Panc1 (cell line): ENCODE results near the gene GPX1. TPM values are rescaled to one million over a fixed set of nuclear protein-coding genes. Genes with fewer than 3 reads are reported as not detected.
"Not testable (repeated sequence)": the region's sequence is repeated elsewhere in the genome, so short reads cannot be mapped to it uniquely, and the experiment has no call there.

Source experiments
- ATAC-seq: fragments of 200-7000 bp; cut with Tn5 transposase; 2 replicates; pipeline ENCODE4 v1.9.1; 2020; ENCODE audit warnings: mild to moderate bottlenecking, moderate library complexity
- BruUV-seq: library from RNA; stranded (reverse); fragments of 400-500 nt; replicated peaks from 2 replicates; lab custom pipeline; 2021; lab: Mats Ljungman, UMichigan
- CTCF ChIA-PET: fragments of 300-600 bp; sonication (Branson Sonifier 250); formaldehyde crosslinking; loops from one replicate; lab custom pipeline; 2022; ENCODE audit warnings: antibody characterized with exemption; lab: Charles Lee
- POLR2A ChIA-PET: fragments of 300-600 bp; sonication (Branson Sonifier 250); formaldehyde crosslinking; loops from one replicate; lab custom pipeline; 2022; ENCODE audit warnings: antibody characterized with exemption; lab: Charles Lee
- DNase-seq: peaks from one replicate; pipeline ENCODE4 v3.0.0-alpha.2; 2010; ENCODE audit warnings: low read depth, low spot score
- H3K27ac ChIP-seq: 2 replicates; pipeline ENCODE4 v1.5.1; 2011; ENCODE audit warnings: mild to moderate bottlenecking, low read length, inconsistent platforms
- H3K27me3 ChIP-seq: fragments of 200-500 bp; sonication (Bioruptor generic); 2 replicates; pipeline ENCODE4 v1.6.0; 2014; ENCODE audit warnings: low read length, inconsistent platforms; ENCODE audit not compliant: control insufficient read depth, insufficient read depth
- H3K36me3 ChIP-seq: fragments of 200-500 bp; sonication (Bioruptor generic); 2 replicates; pipeline ENCODE4 v1.5.1; 2014; ENCODE audit warnings: inconsistent platforms, mild to moderate bottlenecking, low read length, moderate library complexity; ENCODE audit not compliant: control insufficient read depth, insufficient read depth
- H3K4me1 ChIP-seq: 2 replicates; pipeline ENCODE4 v1.5.1; 2011; ENCODE audit warnings: inconsistent platforms, mild to moderate bottlenecking, low read length, moderate library complexity; ENCODE audit not compliant: control insufficient read depth, insufficient read depth
- H3K4me3 ChIP-seq, 2 experiments: 2 replicates each; pipeline ENCODE4 v1.5.1; 2011 to 2012; ENCODE audit warnings: low read depth in 2 of 2, low read length in 2 of 2, mild to moderate bottlenecking in 2 of 2, inconsistent platforms in 1 of 2, moderate library complexity in 1 of 2
- H3K9me3 ChIP-seq: fragments of 200-500 bp; sonication (Bioruptor generic); 2 replicates; pipeline ENCODE4 v1.5.1; 2014; ENCODE audit warnings: low read depth, mild to moderate bottlenecking, inconsistent platforms, low read length, moderate library complexity; ENCODE audit not compliant: control insufficient read depth, insufficient read depth
- CTCF ChIP-seq: fragments of 450-650 bp; IDR thresholded peaks from 2 replicates; pipeline ENCODE4 v1.5.1; 2017; ENCODE audit warnings: mild to moderate bottlenecking
- POLR2AphosphoS5 ChIP-seq: IDR thresholded peaks from 2 replicates; pipeline ENCODE4 v1.6.1; 2012; ENCODE audit warnings: mild to moderate bottlenecking, low read depth, low read length, moderate library complexity
- REST ChIP-seq, 2 experiments: IDR thresholded peaks; 2 replicates each; pipeline ENCODE4 v1.6.1; 2011 to 2012; ENCODE audit warnings: low read depth in 2 of 2, control low read depth in 1 of 2, low read length in 1 of 2, mild to moderate bottlenecking in 1 of 2, moderate library complexity in 1 of 2; ENCODE audit not compliant: insufficient read depth in 1 of 2
- SIN3A ChIP-seq: IDR thresholded peaks from 2 replicates; pipeline ENCODE4 v1.6.1; 2012; ENCODE audit warnings: low read depth, mild to moderate bottlenecking, low read length, moderate library complexity, borderline replicate concordance; ENCODE audit not compliant: insufficient read depth
- TCF7L2 ChIP-seq: IDR thresholded peaks from 2 replicates; pipeline ENCODE4 v1.6.1; 2011; ENCODE audit warnings: mild to moderate bottlenecking, low read depth, low read length, inconsistent platforms
- in situ Hi-C: cut with HindIII; loops from 2 replicates; pipeline ENCODE4 v1.10.0; 2016; ENCODE audit warnings: low sequenced_read_pairs, low pct_unique_long_range_greater_than_20kb
- intact Hi-C: fragments of 100-400 bp; cut with micrococcal nuclease; formaldehyde crosslinking; loops from one replicate; pipeline ENCODE4 v1.10.0; 2022; ENCODE audit not compliant: unreplicated experiment
- total RNA-seq: library from RNA; stranded (reverse); gene quantifications from one replicate; pipeline ENCODE4 v1.2.1, GENCODE V29; 2021; ENCODE audit not compliant: unreplicated experiment

GPX1 gene
- total RNA-seq, 1 experiment from 2014 or later, result 102 TPM

GRCh38 chr3:49351521-49352011 lies 6.6 kb downstream of the GPX1 start:
- intact Hi-C loops (no loop called here), in situ Hi-C loops (no loop called here)
- H3K36me3 ChIP-seq, result no peaks in the 10 kb centered on the region
- no peaks in the 10 kb centered on the region for H3K4me1 ChIP-seq
- no peak overlapping the region for H3K27ac ChIP-seq
- no peaks in the 10 kb centered on the region for H3K9me3 ChIP-seq
- ChIA-PET CTCF (no interaction called here), POLR2A (no interaction called here)
- ATAC-seq (no peak), DNase-seq (no peak)
- no peaks in the 10 kb centered on the region for H3K27me3 ChIP-seq
- H3K4me3 ChIP-seq, result no peak overlapping the region
- no TSS peak for BruUV-seq
- TF ChIP-seq SIN3A, result no peak
- no peak for TF ChIP-seq POLR2AphosphoS5
- TF ChIP-seq CTCF, result no peak
- TF ChIP-seq REST (IDR thresholded peaks at IDR 0.05; ENCODE audit: insufficient read depth in 1 of 2, low read depth in 2 of 2, low read length in 1 of 2), result no peak
- TF ChIP-seq TCF7L2, result no peak

- intact Hi-C loops, result no loop called here
- no peaks in the 10 kb centered on the region for H3K9me3 ChIP-seq
- H3K4me3 ChIP-seq, result no peak overlapping the region
- H3K36me3 ChIP-seq, result no peaks in the 10 kb centered on the region
- no TSS peak for BruUV-seq
- no peaks in the 10 kb centered on the region for H3K27me3 ChIP-seq
- H3K27ac ChIP-seq, result no peak overlapping the region
- in situ Hi-C loops, result no loop called here
- CTCF ChIA-PET, result no interaction called here
- DNase-seq, result no peak
- no peak for TF ChIP-seq POLR2AphosphoS5
- TF ChIP-seq TCF7L2, result no peak
- TF ChIP-seq CTCF, result no peak
- TF ChIP-seq REST (IDR thresholded peaks at IDR 0.05; ENCODE audit: insufficient read depth in 1 of 2, low read depth in 2 of 2, low read length in 1 of 2), result no peak
- no peak for TF ChIP-seq SIN3A
- ATAC-seq, result no peak
- H3K4me1 ChIP-seq, result no peaks in the 10 kb centered on the region
- POLR2A ChIA-PET, result no interaction called here
Observed at GRCh38 chr3:49349348-49350114, 8.6 kb downstream of the GPX1 start.

- H3K36me3 ChIP-seq, H3K9me3 ChIP-seq, intact Hi-C loops, H3K4me3 ChIP-seq, DNase-seq, ATAC-seq, CTCF ChIA-PET, H3K27me3 ChIP-seq, BruUV-seq, H3K27ac ChIP-seq, POLR2A ChIA-PET, H3K4me1 ChIP-seq, in situ Hi-C loops: not testable (repeated sequence)
Observed at GRCh38 chr3:49348361-49348760, 9.8 kb downstream of the GPX1 start.
